Measurements from ENCODE around the gene LEMD3. TPM values are rescaled to one million over a fixed set of nuclear protein-coding genes. Genes with fewer than 3 reads are reported as not detected.

LEMD3 gene
- polyA plus RNA-seq, 1 donor (not counting 4 experiments of a cell fraction or from before 2014, with no cell fraction given): 21.8 TPM

GRCh38 chr12:65274602-65275272, 105.4 kb downstream of the LEMD3 start:
- H4K20me1 ChIP-seq (ENCODE audit: control insufficient read depth, extremely low read depth, insufficient read depth, low read length): no peaks in the 10 kb centered on the region
- FAIRE-seq: no peak

GRCh38 chr12:65275627-65276026, 106.2 kb downstream of the LEMD3 start:
- DNase-seq (ENCODE audit: low read depth, low spot score) (no peak), FAIRE-seq (no peak)
- no peak overlapping the region for H3K9ac ChIP-seq (ENCODE audit: control insufficient read depth, extremely low read depth, insufficient read depth, low read length)
- peaks cover 9% of the 10 kb centered on the region for H3K27me3 ChIP-seq (ENCODE audit: control insufficient read depth, extremely low read depth, insufficient read depth, low read length)
- H3K4me3 ChIP-seq (ENCODE audit: control insufficient read depth in 2 of 3, extremely low read depth in 1 of 3, insufficient read depth in 2 of 3, low read depth in 1 of 3, low read length in 3 of 3): no peak overlapping the region
- no peaks in the 10 kb centered on the region for H3K79me2 ChIP-seq (ENCODE audit: control insufficient read depth, insufficient read depth, low read length)
- no peak overlapping the region for H3K27ac ChIP-seq (ENCODE audit: control insufficient read depth, insufficient read depth, low read length)
- no peak overlapping the region for H3K4me2 ChIP-seq (ENCODE audit: control insufficient read depth, extremely low read depth, insufficient read depth, low read depth, low read length)
- no peaks in the 10 kb centered on the region for H3K9me1 ChIP-seq (ENCODE audit: control insufficient read depth, extremely low read depth, insufficient read depth, low read length)
- no peak for TF ChIP-seq EZH2 (IDR thresholded peaks at IDR 0.05; ENCODE audit: low read length)
- TF ChIP-seq, protein P1, sequence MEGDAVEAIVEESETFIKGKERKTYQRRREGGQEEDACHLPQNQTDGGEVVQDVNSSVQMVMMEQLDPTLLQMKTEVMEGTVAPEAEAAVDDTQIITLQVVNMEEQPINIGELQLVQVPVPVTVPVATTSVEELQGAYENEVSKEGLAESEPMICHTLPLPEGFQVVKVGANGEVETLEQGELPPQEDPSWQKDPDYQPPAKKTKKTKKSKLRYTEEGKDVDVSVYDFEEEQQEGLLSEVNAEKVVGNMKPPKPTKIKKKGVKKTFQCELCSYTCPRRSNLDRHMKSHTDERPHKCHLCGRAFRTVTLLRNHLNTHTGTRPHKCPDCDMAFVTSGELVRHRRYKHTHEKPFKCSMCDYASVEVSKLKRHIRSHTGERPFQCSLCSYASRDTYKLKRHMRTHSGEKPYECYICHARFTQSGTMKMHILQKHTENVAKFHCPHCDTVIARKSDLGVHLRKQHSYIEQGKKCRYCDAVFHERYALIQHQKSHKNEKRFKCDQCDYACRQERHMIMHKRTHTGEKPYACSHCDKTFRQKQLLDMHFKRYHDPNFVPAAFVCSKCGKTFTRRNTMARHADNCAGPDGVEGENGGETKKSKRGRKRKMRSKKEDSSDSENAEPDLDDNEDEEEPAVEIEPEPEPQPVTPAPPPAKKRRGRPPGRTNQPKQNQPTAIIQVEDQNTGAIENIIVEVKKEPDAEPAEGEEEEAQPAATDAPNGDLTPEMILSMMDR (optimal IDR thresholded peaks at IDR 0.05 in 1 of 3, IDR thresholded peaks at IDR 0.05 in 1 of 3, conservative IDR thresholded peaks at IDR 0.05 in 1 of 3; ENCODE audit: extremely low read depth in 1 of 3, insufficient read depth in 2 of 3, low read length in 3 of 3): no peak
- dilution Hi-C loops (cut with MboI; ENCODE audit: extremely low pct_ligation_motif_present, low sequenced_read_pairs): no loop called here
- H3K4me1 ChIP-seq (ENCODE audit: control insufficient read depth, extremely low read depth, insufficient read depth, low read length): no peaks in the 10 kb centered on the region
- H2AFZ ChIP-seq (ENCODE audit: control insufficient read depth, low read length): no peak overlapping the region
- H3K9me3 ChIP-seq (ENCODE audit: control insufficient read depth, low read depth, low read length): no peaks in the 10 kb centered on the region
- H3K36me3 ChIP-seq (ENCODE audit: control insufficient read depth in 2 of 2, extremely low read depth in 1 of 2, insufficient read depth in 2 of 2, low read length in 2 of 2): no peaks in the 10 kb centered on the region
- H4K20me1 ChIP-seq (ENCODE audit: control insufficient read depth, extremely low read depth, insufficient read depth, low read length): no peaks in the 10 kb centered on the region

More at GRCh38 chr12:65274602-65275272, 105.4 kb downstream of the LEMD3 start:
- no peaks in the 10 kb centered on the region for H3K9me1 ChIP-seq (ENCODE audit: control insufficient read depth, extremely low read depth, insufficient read depth, low read length)
- H3K27ac ChIP-seq (ENCODE audit: control insufficient read depth, insufficient read depth, low read length): no peak overlapping the region
- no peaks in the 10 kb centered on the region for H3K4me1 ChIP-seq (ENCODE audit: control insufficient read depth, extremely low read depth, insufficient read depth, low read length)
- no peak overlapping the region for H3K4me3 ChIP-seq (ENCODE audit: control insufficient read depth in 2 of 3, extremely low read depth in 1 of 3, insufficient read depth in 2 of 3, low read depth in 1 of 3, low read length in 3 of 3)
- no peaks in the 10 kb centered on the region for H3K9me3 ChIP-seq (ENCODE audit: control insufficient read depth, low read depth, low read length)
- H2AFZ ChIP-seq (ENCODE audit: control insufficient read depth, low read length): no peak overlapping the region
- DNase-seq (ENCODE audit: low read depth, low spot score): no peak
- no peaks in the 10 kb centered on the region for H3K79me2 ChIP-seq (ENCODE audit: control insufficient read depth, insufficient read depth, low read length)
- H3K9ac ChIP-seq (ENCODE audit: control insufficient read depth, extremely low read depth, insufficient read depth, low read length): no peak overlapping the region
- peaks cover 9% of the 10 kb centered on the region for H3K27me3 ChIP-seq (ENCODE audit: control insufficient read depth, extremely low read depth, insufficient read depth, low read length)
- TF ChIP-seq, protein P1 (optimal IDR thresholded peaks at IDR 0.05 in 1 of 3, IDR thresholded peaks at IDR 0.05 in 1 of 3, conservative IDR thresholded peaks at IDR 0.05 in 1 of 3; ENCODE audit: extremely low read depth in 1 of 3, insufficient read depth in 2 of 3, low read length in 3 of 3): no peak
- no peak for TF ChIP-seq EZH2 (IDR thresholded peaks at IDR 0.05; ENCODE audit: low read length)
- dilution Hi-C loops (cut with MboI; ENCODE audit: extremely low pct_ligation_motif_present, low sequenced_read_pairs): no loop called here
- no peaks in the 10 kb centered on the region for H3K36me3 ChIP-seq (ENCODE audit: control insufficient read depth in 2 of 2, extremely low read depth in 1 of 2, insufficient read depth in 2 of 2, low read length in 2 of 2)
- H3K4me2 ChIP-seq (ENCODE audit: control insufficient read depth, extremely low read depth, insufficient read depth, low read depth, low read length): no peak overlapping the region
